Motor neuron (in vitro differentiated cells): ENCODE results near the gene UBR3. TPM values are rescaled to one million over a fixed set of nuclear protein-coding genes. Genes with fewer than 3 reads are reported as not detected.
"Not testable (repeated sequence)": the region's sequence is repeated elsewhere in the genome, so short reads cannot be mapped to it uniquely, and the experiment has no call there.

Source experiments
- ATAC-seq, 8 experiments: fragments of 200-7000 bp; cut with Tn5 transposase; replicated peaks in 6 of 8; 2 replicates each; pipeline ENCODE4 v1.8.0; 2021; ENCODE audit warnings: mild to moderate bottlenecking in 8 of 8, moderate library complexity in 8 of 8
- H3K27ac ChIP-seq, 2 donors: fragments of 250-450 bp; sonication (Bioruptor Pico); 2 replicates each; pipeline ENCODE4 v1.9.0; 2021; ENCODE audit warnings: antibody characterized with exemption in 2 of 2, mild to moderate bottlenecking in 2 of 2, moderate library complexity in 1 of 2
- H3K4me1 ChIP-seq, 2 donors: fragments of 250-450 bp; sonication (Bioruptor Pico); replicated peaks in 1 of 2; 2 replicates each; pipeline ENCODE4 v1.6.1; 2021; ENCODE audit warnings: antibody characterized with exemption in 2 of 2, mild to moderate bottlenecking in 2 of 2, moderate library complexity in 1 of 2
- H3K4me3 ChIP-seq, 5 donors: fragments of 250-450 bp; sonication (Bioruptor Pico); 2 replicates each; pipeline ENCODE4 v1.9.0; 2021; ENCODE audit warnings: antibody characterized with exemption in 5 of 5, mild to moderate bottlenecking in 5 of 5, moderate library complexity in 4 of 5
- WGBS, 10 experiments: fragments of 450-650 bp; shearing (Covaris generic); methylation state at CpG; one replicate each; pipeline ENCODE4 v1.0.0; 2022; 5-methylcytosine and 5-hydroxymethylcytosine counted together
- in situ Hi-C, 9 experiments: fragments of 400-800 bp; cut with MboI; loops; one replicate each; pipeline ENCODE4 v1.15.0; 2021; ENCODE audit warnings: low sequenced_read_pairs in 9 of 9, low pct_unique_long_range_greater_than_20kb in 2 of 9; ENCODE audit not compliant: unreplicated experiment in 9 of 9
- total RNA-seq, 8 experiments: library from RNA; unstranded; fragments of 300-600 nt; gene quantifications; 2 replicates each; pipeline versions ENCODE4 v1.2.3 to v1.2.4, GENCODE V29; 2022

The UBR3 gene
- total RNA-seq, 8 experiments from 2014 or later: 24.7 to 61.0 (median 33.2) TPM

DNA sequence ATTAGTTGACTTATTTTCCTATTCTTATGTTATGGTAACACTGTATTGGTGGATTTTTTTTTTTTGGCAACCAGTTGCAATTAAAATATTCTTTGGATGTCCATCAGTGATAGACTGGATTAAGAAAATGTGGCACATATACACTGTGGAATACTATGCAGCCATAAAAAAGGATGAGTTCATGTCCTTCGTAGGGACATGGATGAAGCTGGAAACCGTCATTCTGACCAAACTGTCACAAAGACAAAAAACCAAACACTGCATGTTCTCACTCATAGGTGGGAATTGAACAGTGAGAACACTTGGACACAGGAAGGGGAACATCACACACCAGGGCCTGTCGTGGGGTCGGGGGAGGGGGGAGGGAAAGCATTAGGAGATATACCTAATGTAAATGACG lies 130.0 kb downstream of the UBR3 start:
- WGBS, 10 experiments: 90 to 100% (median 95%) methylated on average over 2 of the region's 5 CpGs; no CpG with 5 or more reads in 7 of the 10 experiments
- ATAC-seq, H3K4me3 ChIP-seq, H3K4me1 ChIP-seq, H3K27ac ChIP-seq: not testable (repeated sequence)
- in situ Hi-C loops: loop anchor here in 1 of 9 experiments (25.0 kb wide), 1 partner anchor 255 kb away; no protein-coding TSS in a partner anchor

DNA sequence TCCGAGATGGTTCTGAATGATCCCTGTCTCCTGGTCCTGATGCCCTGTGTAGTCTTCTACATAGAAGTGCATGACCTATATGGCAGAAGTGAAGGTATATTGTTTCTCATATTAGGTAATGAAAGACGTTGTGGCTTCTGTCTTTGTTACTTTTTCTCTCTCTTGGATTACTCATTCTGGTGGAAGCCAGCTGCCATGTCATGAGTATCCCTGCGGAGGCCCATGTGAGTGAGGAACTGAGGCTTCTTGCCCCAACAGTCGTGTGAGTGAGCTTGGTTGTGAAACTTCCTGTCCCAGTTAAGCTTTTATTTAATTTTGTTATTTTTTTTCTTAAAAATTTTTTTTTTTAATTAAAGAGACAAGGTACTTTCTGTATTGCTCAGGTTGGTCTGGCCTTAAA lies 134.7 kb downstream of the UBR3 start:
- ATAC-seq: no peak
- H3K4me1 ChIP-seq: peaks cover 0 to 2% of the 10 kb centered on the region in 2 donors
- no peak overlapping the region for H3K27ac ChIP-seq
- no peak overlapping the region for H3K4me3 ChIP-seq
- in situ Hi-C loops: loop anchor here in 1 of 9 experiments (25.0 kb wide), 1 partner anchor 250 kb away; no protein-coding TSS in a partner anchor
- WGBS, 10 experiments: 0 to 100% (median 73%) methylated on average over 1 to 3 of the region's 4 CpGs

DNA sequence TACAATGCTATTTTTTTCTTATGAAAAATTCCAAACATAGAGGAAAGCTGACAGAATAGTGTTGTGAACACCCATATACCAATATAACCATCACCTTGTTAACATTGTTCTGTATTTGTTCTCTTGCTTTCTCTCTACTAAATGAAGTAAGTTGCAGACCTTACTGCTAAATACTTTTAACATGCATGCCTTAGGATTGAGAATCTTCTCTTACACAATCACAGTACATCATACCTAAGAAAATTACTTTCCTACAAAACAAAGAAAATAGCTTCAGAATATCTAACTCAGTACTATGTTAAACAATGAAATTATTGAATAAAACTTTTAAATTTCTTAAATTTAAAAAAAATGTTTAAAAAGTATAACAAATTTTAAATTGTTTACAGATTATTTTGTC lies 136.5 kb downstream of the UBR3 start:
- Histone ChIP-seq H3K4me1 (peaks cover 0 to 2% of the 10 kb centered on the region in 2 donors), H3K27ac (no peak overlapping the region), H3K4me3 (no peak overlapping the region)
- ATAC-seq: no peak
- in situ Hi-C loops: loop anchor here in 1 of 9 experiments (25.0 kb wide), 1 partner anchor 249 kb away; no protein-coding TSS in a partner anchor

DNA sequence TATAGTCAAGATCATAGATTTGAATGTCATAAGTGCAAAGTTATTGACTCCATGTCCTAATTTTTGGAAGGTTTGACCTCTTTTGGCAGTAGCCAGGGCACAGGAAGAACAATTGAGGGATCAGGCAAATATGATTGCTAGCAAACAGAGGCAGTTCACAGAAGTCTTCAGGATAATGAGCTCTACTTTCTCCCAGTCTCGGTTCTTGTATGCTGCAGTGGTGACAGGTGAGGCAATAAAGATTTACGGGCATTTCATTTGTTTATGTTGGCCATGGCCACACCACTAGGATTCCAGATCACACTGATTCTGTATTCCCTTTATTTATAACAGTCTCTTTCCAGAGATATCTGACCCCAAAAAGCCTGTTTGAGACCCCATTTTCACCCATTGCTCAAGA lies 137.5 kb downstream of the UBR3 start:
- peaks cover 0 to 2% of the 10 kb centered on the region in 2 donors for H3K4me1 ChIP-seq
- 40 to 100% (median 70%) methylated on average over 1 to 2 of the region's 2 CpGs; no CpG with 5 or more reads in 3 of the 10 experiments for WGBS, 10 experiments
- no peak overlapping the region for H3K27ac ChIP-seq
- H3K4me3 ChIP-seq: no peak overlapping the region
- peak in 1 of 8 experiments; percentile 66 for ATAC-seq
- in situ Hi-C loops: loop anchor here in 1 of 9 experiments (25.0 kb wide), 1 partner anchor 248 kb away; no protein-coding TSS in a partner anchor

DNA sequence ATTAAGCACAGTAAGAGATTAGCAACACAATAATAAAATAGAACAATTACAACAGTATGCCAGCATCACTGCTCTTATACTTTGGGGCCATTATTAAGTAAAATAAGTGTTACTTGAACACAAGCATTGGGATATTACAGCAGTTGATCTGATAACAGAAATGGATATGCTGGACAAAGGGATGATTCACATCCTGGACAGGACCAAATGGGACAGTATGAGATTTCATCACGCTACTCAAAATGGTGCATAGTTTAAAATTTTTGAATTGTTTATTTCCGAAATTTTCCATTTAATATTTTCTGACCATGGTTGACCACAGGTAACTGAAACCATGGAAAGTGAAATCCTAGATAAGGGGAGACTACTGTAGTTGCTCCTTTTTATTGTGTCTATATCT lies 138.2 kb downstream of the UBR3 start:
- no peak for ATAC-seq
- in situ Hi-C loops: loop anchor here in 1 of 9 experiments (25.0 kb wide), 1 partner anchor 247 kb away; no protein-coding TSS in a partner anchor
- Histone ChIP-seq H3K4me3 (no peak overlapping the region), H3K4me1 (peaks cover 0 to 2% of the 10 kb centered on the region in 2 donors), H3K27ac (no peak overlapping the region)
- WGBS, 10 experiments: 60 to 100% (median 97%) methylated on average over 1 to 2 of the region's 2 CpGs

DNA sequence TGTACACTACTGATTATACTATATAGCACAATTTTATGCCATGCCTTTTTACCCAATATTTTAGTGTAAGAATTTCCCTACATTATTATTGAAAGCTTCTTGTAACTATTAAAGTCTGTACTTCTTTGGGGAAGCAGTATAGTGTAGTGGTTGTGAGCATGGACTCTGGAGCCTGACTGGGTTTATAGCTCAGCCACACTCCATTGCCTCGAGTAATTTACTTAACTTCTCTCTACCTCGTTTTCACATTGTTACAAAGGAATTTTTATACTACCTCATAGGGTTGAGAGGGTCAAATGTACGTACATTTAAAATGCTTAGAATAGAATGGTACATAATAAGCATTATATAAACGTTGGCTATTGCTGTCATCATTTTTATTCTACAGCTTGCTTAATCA lies 139.2 kb downstream of the UBR3 start:
- no peak for ATAC-seq
- peaks cover 0 to 2% of the 10 kb centered on the region in 2 donors for H3K4me1 ChIP-seq
- WGBS, 10 experiments: 50 to 100% (median 90%) methylated on average over 1 to 4 of the region's 4 CpGs; no CpG with 5 or more reads in 2 of the 10 experiments
- in situ Hi-C loops: loop anchor here in 1 of 9 experiments (25.0 kb wide), 1 partner anchor 246 kb away; no protein-coding TSS in a partner anchor
- H3K27ac ChIP-seq: no peak overlapping the region
- no peak overlapping the region for H3K4me3 ChIP-seq

DNA sequence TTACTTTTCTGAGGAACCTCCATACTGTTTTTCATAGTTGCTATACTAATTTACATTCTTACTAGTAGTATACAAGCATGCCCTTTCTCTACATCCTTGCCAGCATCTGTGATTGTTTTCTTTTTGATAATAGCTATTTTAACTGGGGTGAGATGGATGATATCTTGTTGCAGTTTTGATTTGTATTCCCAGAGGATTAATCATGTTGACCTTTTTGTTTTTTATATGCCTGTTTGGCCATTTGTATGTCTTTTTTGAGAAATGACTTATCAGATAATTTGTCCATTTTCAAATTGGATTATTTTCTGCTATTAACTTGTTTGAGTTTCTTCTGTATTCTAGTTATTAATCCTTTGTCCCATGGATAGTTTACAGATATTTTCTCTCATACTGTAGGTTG lies 141.5 kb downstream of the UBR3 start:
- H3K4me3 ChIP-seq: no peak overlapping the region
- peaks cover 0 to 2% of the 10 kb centered on the region in 2 donors for H3K4me1 ChIP-seq
- in situ Hi-C loops: loop anchor here in 1 of 9 experiments (25.0 kb wide), 1 partner anchor 244 kb away; no protein-coding TSS in a partner anchor
- ATAC-seq: no peak
- no peak overlapping the region for H3K27ac ChIP-seq

DNA sequence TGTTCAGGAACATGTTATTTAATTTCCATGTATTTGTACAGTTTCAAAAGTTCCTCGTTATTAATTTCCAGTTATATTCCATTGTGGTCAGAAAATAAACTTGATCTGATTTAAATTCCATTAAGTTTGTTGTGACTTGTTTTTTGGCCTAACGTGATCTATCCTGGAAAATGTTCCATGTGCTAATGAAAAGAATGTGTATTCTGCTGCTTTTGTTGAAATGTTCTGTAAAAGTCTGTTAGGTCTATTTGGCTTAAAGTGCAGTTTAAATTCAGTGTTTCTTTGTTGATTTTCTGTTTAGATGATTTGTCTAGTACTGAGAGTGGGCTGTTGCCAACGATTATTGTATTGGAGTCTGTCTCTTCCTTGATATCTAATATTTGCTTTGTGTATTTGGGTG lies 148.0 kb downstream of the UBR3 start:
- no peak overlapping the region for H3K27ac ChIP-seq
- H3K4me1 ChIP-seq: no peaks in the 10 kb centered on the region
- in situ Hi-C loops: no loop called here
- no peak for ATAC-seq
- 0 to 100% (median 93%) methylated on average over 1 to 3 of the region's 3 CpGs; no CpG with 5 or more reads in 1 of the 10 experiments for WGBS, 10 experiments
- no peak overlapping the region for H3K4me3 ChIP-seq

DNA sequence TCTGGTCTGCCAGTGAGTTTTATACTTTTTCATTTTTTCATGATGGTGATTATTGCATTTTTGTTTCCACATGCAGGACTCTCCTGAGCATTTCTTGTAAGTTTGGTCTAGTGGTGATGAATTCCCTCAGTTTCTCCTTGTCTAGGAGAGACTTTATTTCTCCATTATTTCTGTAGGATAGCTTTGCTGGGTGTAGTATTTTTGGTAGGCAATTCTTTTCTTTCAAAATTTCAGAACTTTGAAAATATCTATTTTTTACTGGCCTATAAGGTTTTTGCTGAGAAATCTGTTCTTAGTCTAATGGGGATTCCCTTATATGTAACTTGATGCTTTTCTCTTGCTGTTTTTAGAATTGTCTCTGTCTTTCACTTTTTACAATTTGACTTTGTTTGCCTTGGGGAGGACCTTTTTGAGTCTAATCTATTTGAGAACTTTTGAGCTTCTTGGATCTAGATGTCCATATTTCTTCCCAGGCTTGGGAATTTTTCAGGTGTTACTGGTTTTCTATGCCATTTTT lies 149.1 kb downstream of the UBR3 start:
- no peak overlapping the region for H3K4me3 ChIP-seq
- no peaks in the 10 kb centered on the region for H3K4me1 ChIP-seq
- H3K27ac ChIP-seq: no peak overlapping the region
- ATAC-seq: no peak
- in situ Hi-C loops: no loop called here

DNA sequence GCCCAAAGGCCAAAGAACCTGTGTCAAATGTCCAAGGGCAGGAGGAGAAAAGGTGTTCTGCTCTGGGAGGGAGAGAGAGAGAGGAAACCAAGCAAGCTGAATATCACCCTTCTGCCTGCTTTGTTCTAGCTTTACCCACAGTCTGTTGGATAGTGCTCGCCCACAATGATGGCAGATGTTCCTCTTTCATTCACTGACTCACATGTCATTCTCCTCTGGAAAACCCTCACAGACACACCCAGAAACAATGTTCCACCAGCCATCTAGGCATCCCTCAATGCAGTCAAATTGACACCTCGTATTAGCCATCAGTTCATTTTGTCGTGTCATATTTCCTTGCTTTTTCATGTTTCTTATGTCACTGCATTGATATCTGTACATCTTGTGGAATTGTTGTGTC lies 150.3 kb downstream of the UBR3 start:
- Histone ChIP-seq H3K4me1 (no peaks in the 10 kb centered on the region), H3K27ac (no peak overlapping the region), H3K4me3 (no peak overlapping the region)
- in situ Hi-C loops: no loop called here
- 92 to 100% (median 100%) methylated on average over 1 to 3 of the region's 3 CpGs; no CpG with 5 or more reads in 3 of the 10 experiments for WGBS, 10 experiments
- ATAC-seq: no peak

DNA sequence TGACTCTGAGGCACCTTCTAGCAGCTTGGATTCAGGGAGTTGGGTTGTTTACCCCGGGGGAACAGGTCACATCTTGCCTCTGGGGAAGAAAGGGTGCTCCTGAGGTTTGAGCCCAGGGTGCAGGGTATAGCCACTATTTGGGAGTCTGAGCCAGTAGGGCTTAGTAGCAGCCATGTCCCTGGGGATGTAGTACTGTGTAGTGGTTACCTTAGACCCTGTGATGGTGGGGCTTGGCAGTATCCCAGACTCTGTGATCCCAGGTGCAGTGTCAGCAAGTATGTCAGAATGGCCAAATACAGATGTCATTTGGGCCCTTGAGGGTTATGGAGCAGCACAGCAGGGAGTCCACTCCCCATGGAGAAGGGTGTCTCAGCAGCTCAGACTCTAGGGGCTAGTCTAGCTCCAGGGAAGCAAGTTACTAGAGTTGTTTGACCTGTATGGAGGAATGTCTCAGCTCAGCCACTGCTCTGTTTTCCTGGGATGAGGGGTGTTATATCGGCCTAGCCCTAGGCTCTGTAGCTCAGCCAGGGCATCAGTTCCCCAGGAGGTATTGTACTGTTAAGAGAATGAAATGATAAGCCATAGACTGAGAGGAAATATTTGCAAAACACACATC lies 151.3 kb downstream of the UBR3 start:
- no peak for ATAC-seq
- in situ Hi-C loops: no loop called here
- Histone ChIP-seq H3K27ac (no peak overlapping the region), H3K4me1 (no peaks in the 10 kb centered on the region), H3K4me3 (no peak overlapping the region)
- 86 to 100% (median 97%) methylated on average over 1 to 2 of the region's 2 CpGs; no CpG with 5 or more reads in 6 of the 10 experiments for WGBS, 10 experiments

DNA sequence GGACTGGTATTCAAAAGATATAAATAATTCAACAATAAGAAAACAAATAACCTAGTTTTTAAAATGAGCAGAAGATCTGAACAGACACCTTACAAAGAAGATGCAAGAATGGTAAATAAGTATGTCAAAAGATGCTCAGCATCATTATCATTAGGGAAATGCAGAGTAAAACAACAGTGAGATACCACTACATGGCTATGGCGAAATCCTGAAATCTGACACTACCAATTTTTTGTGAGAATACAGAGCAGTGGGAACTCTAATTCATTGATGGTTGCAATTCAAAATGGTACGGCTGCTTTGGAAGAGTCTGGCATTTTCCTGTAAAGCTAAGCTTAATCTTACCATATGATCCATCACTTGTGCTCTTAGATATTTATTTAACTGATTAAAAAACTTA lies 151.8 kb downstream of the UBR3 start:
- 70 to 100% (median 94%) methylated on average over 1 to 2 of the region's 2 CpGs; no CpG with 5 or more reads in 2 of the 10 experiments for WGBS, 10 experiments
- Histone ChIP-seq H3K4me3 (no peak overlapping the region), H3K4me1 (no peaks in the 10 kb centered on the region), H3K27ac (no peak overlapping the region)
- in situ Hi-C loops: no loop called here
- ATAC-seq: no peak

DNA sequence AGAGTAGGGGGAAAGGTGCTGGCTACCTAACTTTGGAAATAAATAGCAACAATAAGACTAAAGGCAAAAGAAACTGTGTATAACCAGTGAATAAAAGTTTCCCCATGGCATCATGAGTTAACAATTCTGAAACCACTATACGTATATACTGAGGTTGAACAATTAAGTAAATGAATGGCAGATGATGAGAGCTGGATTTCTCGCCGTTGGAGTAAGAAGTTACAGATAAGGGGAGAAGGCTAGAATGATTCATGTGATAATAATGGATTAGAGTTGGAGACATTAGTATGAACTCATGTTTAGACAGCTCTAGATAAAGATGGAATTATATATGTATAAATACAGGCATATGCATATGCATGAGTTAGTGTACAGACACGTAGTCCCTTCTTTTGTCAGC lies 152.7 kb downstream of the UBR3 start:
- in situ Hi-C loops: no loop called here
- 77 to 100% (median 91%) methylated on average over 1 to 4 of the region's 4 CpGs; no CpG with 5 or more reads in 1 of the 10 experiments for WGBS, 10 experiments

DNA sequence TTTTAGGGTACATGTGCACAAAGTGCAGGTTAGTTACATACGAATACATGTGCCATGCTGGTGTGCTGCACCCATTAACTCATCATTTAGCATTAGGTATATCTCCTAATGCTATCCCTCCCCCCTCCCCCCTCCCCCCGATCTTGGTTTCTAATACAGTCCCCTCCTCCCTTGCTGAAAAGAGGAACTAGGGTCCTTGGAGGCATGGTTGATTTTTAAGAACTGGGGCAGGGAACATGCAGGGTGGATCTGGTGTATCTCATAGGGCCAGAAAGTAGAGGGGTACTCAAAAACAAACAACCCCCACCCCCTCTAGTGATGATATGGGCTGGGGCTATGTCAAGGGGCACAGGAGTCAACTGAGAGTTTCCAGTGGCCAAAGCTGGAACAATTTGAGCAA lies 153.4 kb downstream of the UBR3 start:
- in situ Hi-C loops: no loop called here

More for the DNA sequence above, 152.7 kb downstream of the UBR3 start:
- no peak overlapping the region for H3K4me3 ChIP-seq
- ATAC-seq: no peak
- no peaks in the 10 kb centered on the region for H3K4me1 ChIP-seq
- no peak overlapping the region for H3K27ac ChIP-seq

More for the DNA sequence above, 153.4 kb downstream of the UBR3 start:
- Histone ChIP-seq H3K27ac (no peak overlapping the region), H3K4me1 (no peaks in the 10 kb centered on the region), H3K4me3 (no peak overlapping the region)
- ATAC-seq: no peak
- 67 to 100% (median 100%) methylated on average over 1 of the region's 2 CpGs; no CpG with 5 or more reads in 4 of the 10 experiments for WGBS, 10 experiments
